ENCODE results near the gene ATP6V0A4.

DNA sequence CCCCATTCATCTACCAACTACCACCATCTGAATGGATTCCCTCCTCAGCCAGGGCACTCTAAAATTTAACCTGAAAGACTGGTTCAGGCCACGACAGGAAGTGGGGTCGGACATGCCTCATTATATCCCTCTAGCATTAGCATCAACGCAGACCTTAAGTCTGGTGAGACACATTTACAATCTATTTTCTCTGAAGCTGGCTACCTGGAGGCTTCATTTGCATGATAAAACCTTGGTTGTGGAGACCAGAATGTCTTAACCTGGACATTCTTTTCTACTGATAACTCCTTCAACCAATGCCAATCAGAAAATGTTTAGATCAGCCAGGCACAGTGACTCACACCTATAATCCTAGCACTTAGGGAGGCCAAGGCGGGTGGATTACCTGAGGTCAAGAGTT lies 139.1 kb downstream of the ATP6V0A4 start:
- TF ChIP-seq, protein P1, sequence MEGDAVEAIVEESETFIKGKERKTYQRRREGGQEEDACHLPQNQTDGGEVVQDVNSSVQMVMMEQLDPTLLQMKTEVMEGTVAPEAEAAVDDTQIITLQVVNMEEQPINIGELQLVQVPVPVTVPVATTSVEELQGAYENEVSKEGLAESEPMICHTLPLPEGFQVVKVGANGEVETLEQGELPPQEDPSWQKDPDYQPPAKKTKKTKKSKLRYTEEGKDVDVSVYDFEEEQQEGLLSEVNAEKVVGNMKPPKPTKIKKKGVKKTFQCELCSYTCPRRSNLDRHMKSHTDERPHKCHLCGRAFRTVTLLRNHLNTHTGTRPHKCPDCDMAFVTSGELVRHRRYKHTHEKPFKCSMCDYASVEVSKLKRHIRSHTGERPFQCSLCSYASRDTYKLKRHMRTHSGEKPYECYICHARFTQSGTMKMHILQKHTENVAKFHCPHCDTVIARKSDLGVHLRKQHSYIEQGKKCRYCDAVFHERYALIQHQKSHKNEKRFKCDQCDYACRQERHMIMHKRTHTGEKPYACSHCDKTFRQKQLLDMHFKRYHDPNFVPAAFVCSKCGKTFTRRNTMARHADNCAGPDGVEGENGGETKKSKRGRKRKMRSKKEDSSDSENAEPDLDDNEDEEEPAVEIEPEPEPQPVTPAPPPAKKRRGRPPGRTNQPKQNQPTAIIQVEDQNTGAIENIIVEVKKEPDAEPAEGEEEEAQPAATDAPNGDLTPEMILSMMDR (IDR thresholded peaks at IDR 0.05; ENCODE audit: borderline replicate concordance, extremely low read depth, low read length, poor library complexity, severe bottlenecking): no peak
- TF ChIP-seq EZH2 (IDR thresholded peaks at IDR 0.05; ENCODE audit: borderline replicate concordance, low read depth, low read length, severe bottlenecking): no peak
